ENCODE results near the gene RAD51B. TPM values are rescaled to one million over a fixed set of nuclear protein-coding genes. Genes with fewer than 3 reads are reported as not detected.

Gene RAD51B
- total and polyA plus RNA-seq, 2 of the 13 experiments (the other 11 are each of a cell fraction or from before 2014, with no cell fraction given) = 7.0 to 9.5 TPM

DNA sequence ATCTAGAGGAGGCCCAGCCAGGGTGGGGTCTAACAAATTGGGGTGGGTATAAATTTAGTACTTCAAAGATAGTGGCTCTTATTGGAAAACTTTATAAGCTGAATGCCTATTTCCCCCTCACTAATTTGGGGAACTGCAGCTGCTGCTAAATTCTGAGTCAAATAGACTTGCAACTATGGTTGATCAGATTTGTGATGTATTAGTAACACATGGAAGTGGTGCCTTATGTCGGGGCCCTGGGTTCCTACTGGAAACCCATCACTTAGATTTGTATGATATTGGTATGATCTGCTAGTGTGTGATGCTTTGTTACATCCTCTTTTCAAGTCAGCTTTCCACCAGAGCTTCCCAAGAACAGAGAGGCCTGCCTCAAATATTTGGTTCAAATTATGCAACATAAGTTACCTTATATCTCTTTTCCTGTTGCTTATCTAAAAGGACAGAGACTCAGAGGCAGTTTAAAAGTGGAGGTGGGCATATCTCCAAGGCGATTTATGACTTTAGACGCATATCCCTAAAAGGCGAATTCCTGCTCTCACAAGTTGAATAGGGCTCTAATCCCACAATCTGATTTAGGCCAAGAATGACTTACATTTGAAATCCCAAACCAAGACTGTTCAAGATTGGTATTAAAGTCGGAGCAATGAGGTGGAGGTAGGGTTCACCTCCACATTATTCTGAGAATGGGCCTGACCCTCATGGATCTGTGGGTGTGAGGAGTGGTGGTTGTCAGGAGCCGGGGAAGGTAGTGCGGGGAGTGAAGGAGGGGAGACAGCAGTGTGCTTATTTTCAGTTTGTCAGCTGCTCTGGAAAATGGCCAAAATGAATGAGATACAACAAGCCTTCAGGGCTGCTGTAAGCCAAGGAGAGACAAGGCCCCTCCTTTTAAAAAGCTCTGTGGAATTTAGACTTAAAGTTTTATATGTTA, 425.8 kb downstream of the RAD51B start (continued):
- no peak for TF ChIP-seq KDM5A (IDR thresholded peaks at IDR 0.05; ENCODE audit: borderline replicate concordance, low read length)

DNA sequence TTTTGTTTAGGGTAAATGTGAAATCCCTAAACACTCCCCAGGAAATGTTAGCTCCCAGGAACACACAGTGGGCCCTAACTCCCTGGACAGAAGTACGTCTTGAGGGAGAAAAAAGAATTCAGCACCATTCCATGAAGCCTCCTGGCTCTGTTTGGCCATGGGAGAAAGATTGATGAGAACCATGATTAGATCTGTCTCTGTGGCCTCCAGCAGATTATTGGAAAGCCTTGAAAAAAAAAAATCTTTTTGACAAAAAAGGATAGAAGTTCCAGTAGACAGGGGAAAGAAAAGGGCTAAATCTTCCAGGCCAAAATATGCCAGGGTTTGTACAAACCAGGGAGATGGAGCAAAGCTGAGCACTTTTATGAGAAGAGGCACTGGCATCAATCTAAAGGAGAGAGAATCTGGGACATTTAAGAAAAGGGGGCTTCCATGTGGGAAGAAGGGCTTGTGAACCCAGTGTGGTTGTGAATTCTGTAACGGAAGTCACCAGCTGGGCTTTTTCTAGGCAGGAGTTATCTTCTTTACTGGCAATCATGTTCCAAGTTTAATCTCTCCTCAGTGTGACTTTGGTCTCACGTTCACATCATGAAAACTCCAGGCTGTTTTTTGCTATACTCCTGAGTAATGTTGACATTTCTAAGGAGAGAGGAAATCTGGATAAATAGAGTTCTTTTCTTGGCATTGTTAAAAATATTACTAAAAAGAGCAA, 426.7 kb downstream of the RAD51B start:
- Histone ChIP-seq H3K4me2 (ENCODE audit: low read depth, low read length) (peak overlapping the region; percentile 41; the same call in 1 of the 2 replicates), H3K27ac (ENCODE audit: extremely low read length, insufficient read depth, low read length) (no peak overlapping the region), H3K4me3 (replicated peaks in 1 of 3; ENCODE audit: insufficient read depth in 1 of 3, low read depth in 2 of 3, low read length in 3 of 3) (no peak overlapping the region), H4K20me1 (ENCODE audit: insufficient read depth, low read length) (no peaks in the 10 kb centered on the region), H2AFZ (ENCODE audit: low read length) (no peak overlapping the region), H3K79me2 (ENCODE audit: insufficient read depth, low read length) (no peaks in the 10 kb centered on the region), H3K4me1 (ENCODE audit: insufficient read depth, low read length) (peaks cover 58% of the 10 kb centered on the region), H3K27me3 (ENCODE audit: control insufficient read depth in 1 of 2, insufficient read depth in 2 of 2, low read length in 2 of 2) (no peaks in the 10 kb centered on the region), H3K9me3 (ENCODE audit: low read length) (no peaks in the 10 kb centered on the region), H3K36me3 (replicated peaks in 1 of 2; ENCODE audit: control insufficient read depth in 1 of 2, insufficient read depth in 2 of 2, low read length in 2 of 2) (no peaks in the 10 kb centered on the region), H3K9ac (ENCODE audit: insufficient read depth, low read depth, low read length) (no peak overlapping the region)
- ChIA-PET CTCF (ENCODE audit: low intra/inter-chr PET ratio, low total read pairs) (no interaction called here), POLR2A (interaction anchor here (1.0 to 1.6 kb wide), 2 partner anchors 14 to 547 kb away, joined by 3 to 6 read pairs; partner anchors contain the start of gene ZFP36L1)
- TF ChIP-seq, protein P1, sequence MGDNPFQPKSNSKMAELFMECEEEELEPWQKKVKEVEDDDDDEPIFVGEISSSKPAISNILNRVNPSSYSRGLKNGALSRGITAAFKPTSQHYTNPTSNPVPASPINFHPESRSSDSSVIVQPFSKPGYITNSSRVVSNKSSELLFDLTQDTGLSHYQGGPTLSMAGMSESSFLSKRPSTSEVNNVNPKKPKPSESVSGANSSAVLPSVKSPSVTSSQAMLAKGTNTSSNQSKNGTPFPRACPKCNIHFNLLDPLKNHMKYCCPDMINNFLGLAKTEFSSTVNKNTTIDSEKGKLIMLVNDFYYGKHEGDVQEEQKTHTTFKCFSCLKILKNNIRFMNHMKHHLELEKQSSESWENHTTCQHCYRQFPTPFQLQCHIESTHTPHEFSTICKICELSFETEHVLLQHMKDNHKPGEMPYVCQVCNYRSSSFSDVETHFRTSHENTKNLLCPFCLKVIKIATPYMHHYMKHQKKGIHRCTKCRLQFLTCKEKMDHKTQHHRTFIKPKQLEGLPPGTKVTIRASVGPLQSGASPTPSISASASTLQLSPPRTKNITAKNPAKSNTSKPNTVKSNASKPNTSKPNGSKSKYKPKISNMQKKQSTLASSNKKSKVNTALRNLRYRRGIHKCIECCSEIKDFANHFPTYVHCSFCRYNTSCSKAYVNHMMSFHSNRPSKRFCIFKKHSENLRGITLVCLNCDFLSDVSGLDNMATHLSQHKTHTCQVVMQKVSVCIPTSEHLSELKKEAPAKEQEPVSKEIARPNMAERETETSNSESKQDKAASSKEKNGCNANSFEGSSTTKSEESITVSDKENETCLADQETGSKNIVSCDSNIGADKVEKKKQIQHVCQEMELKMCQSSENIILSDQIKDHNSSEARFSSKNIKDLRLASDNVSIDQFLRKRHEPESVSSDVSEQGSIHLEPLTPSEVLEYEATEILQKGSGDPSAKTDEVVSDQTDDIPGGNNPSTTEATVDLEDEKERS (CRISPR knock-in tag; IDR thresholded peaks at IDR 0.05) = no peak
- TF ChIP-seq MED8 (CRISPR knock-in tag; IDR thresholded peaks at IDR 0.05; ENCODE audit: insufficient replicate concordance) (no peak), HNF4A (CRISPR knock-in tag; IDR thresholded peaks at IDR 0.05) (no peak), ZNF788 (CRISPR knock-in tag; IDR thresholded peaks at IDR 0.05; ENCODE audit: borderline replicate concordance) (no peak), RBM39 (IDR thresholded peaks at IDR 0.05; ENCODE audit: low read depth, low read length, poor library complexity, severe bottlenecking) (no peak)
- TF ChIP-seq, protein P2, sequence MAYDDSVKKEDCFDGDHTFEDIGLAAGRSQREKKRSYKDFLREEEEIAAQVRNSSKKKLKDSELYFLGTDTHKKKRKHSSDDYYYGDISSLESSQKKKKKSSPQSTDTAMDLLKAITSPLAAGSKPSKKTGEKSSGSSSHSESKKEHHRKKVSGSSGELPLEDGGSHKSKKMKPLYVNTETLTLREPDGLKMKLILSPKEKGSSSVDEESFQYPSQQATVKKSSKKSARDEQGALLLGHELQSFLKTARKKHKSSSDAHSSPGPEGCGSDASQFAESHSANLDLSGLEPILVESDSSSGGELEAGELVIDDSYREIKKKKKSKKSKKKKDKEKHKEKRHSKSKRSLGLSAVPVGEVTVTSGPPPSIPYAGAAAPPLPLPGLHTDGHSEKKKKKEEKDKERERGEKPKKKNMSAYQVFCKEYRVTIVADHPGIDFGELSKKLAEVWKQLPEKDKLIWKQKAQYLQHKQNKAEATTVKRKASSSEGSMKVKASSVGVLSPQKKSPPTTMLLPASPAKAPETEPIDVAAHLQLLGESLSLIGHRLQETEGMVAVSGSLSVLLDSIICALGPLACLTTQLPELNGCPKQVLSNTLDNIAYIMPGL (CRISPR knock-in tag; IDR thresholded peaks at IDR 0.05; ENCODE audit: borderline replicate concordance in 1 of 2, low read depth in 1 of 2) = no peak
- BruUV-seq (replicated peaks) = no TSS peak
- intact Hi-C loops (cut with micrococcal nuclease; ENCODE audit: unreplicated experiment) (loop anchor here (5.0 to 10.0 kb wide), 3 partner anchors 51 to 409 kb away; no protein-coding TSS in a partner anchor), in situ Hi-C loops (cut with HindIII; ENCODE audit: extremely low pct_ligation_motif_present, low pct_unique_long_range_greater_than_20kb) (loop anchor here (5.0 to 10.0 kb wide), 2 partner anchors 301 to 571 kb away; no protein-coding TSS in a partner anchor)
- ATAC-seq (no peak), FAIRE-seq (peak; percentile 32), DNase-seq (ENCODE audit: low spot score) (no peak)
- 51% methylated on average over 3 of the region's 3 CpGs for WGBS (ENCODE audit: low lambda C conversion rate)

Data from HepG2 (cell line).